H1 (cell line): ENCODE measurements around the gene KLF7. TPM values are rescaled to one million over a fixed set of nuclear protein-coding genes. Genes with fewer than 3 reads are reported as not detected.

Experiments used
- CTCF ChIA-PET: fragments of 300-600 bp; sonication (Branson Sonifier 250); formaldehyde crosslinking; loops from one replicate; lab custom pipeline; 2021; ENCODE audit not compliant: partially characterized antibody; lab: Charles Lee
- POLR2A ChIA-PET: fragments of 300-600 bp; sonication (Branson Sonifier 250); formaldehyde crosslinking; loops from one replicate; lab custom pipeline; 2021; ENCODE audit warnings: inconsistent platforms; ENCODE audit not compliant: partially characterized antibody; lab: Charles Lee
- DNase-seq, 2 experiments: peaks; one replicate each; pipeline versions ENCODE4 v3.0.0 to v3.0.0-alpha.2; 2010 to 2022; ENCODE audit warnings: low spot score in 2 of 2, low read depth in 1 of 2, mixed read lengths in 1 of 2
- FAIRE-seq: peaks from 2 replicates; lab custom pipeline; 2011; peaks lifted over from hg19 to GRCh38; lab: Jason Lieb, UNC
- H2AFZ ChIP-seq: 2 replicates; pipeline ENCODE4 v1.8.1; 2012; ENCODE audit warnings: low read length, inconsistent platforms
- H2AK5ac ChIP-seq: 2 replicates; pipeline ENCODE4 v1.6.1; 2013; ENCODE audit warnings: low read depth, low read length
- H2BK120ac ChIP-seq: replicated peaks from 2 replicates; pipeline ENCODE3; 2013; ENCODE audit warnings: low read depth, low read length, inconsistent platforms
- H2BK12ac ChIP-seq: 2 replicates; pipeline ENCODE4 v1.6.1; 2013; ENCODE audit warnings: low read depth, low read length
- H2BK15ac ChIP-seq: 2 replicates; pipeline ENCODE4 v1.6.1; 2013; ENCODE audit warnings: low read length
- H2BK20ac ChIP-seq: 2 replicates; pipeline ENCODE4 v1.6.1; 2013; ENCODE audit warnings: low read length
- H2BK5ac ChIP-seq: 2 replicates; pipeline ENCODE4 v1.6.1; 2013; ENCODE audit warnings: low read depth, low read length
- H3K14ac ChIP-seq: 2 replicates; pipeline ENCODE4 v1.6.1; 2013; ENCODE audit warnings: inconsistent platforms; ENCODE audit not compliant: insufficient read length
- H3K18ac ChIP-seq: 2 replicates; pipeline ENCODE4 v1.6.1; 2013; ENCODE audit warnings: low read length; ENCODE audit errors: extremely low read depth
- H3K23ac ChIP-seq: 2 replicates; pipeline ENCODE4 v1.6.1; 2013; ENCODE audit warnings: inconsistent platforms; ENCODE audit not compliant: insufficient read length
- H3K23me2 ChIP-seq: 2 replicates; pipeline ENCODE4 v1.6.1; 2013; ENCODE audit warnings: low read depth, low read length
- H3K27ac ChIP-seq: 2 replicates; pipeline ENCODE4 v1.6.1; 2011; ENCODE audit warnings: low read depth, low read length, inconsistent platforms
- H3K27me3 ChIP-seq, 4 experiments: replicated peaks in 1 of 4; 1 replicate in 1 of 4; 2 replicates in 3 of 4; pipeline versions ENCODE4 v1.6.1 to v1.8.1; 2011 to 2013; ENCODE audit warnings: low read length in 3 of 4, mild to moderate bottlenecking in 3 of 4, inconsistent platforms in 2 of 4, mixed read lengths in 2 of 4, moderate library complexity in 1 of 4; ENCODE audit not compliant: control insufficient read depth in 3 of 4, insufficient read depth in 3 of 4; ENCODE audit errors: extremely low read depth in 1 of 4
- H3K36me3 ChIP-seq, 4 experiments: 2 replicates each; pipeline versions ENCODE4 v1.6.1 to v1.8.1; 2011 to 2013; ENCODE audit warnings: mild to moderate bottlenecking in 4 of 4, low read length in 3 of 4, moderate library complexity in 2 of 4, control low read depth in 1 of 4, inconsistent platforms in 1 of 4; ENCODE audit not compliant: insufficient read depth in 4 of 4, control insufficient read depth in 2 of 4
- H3K4ac ChIP-seq: replicated peaks from 2 replicates; pipeline ENCODE3; 2013; ENCODE audit warnings: low read length, low read depth, mixed read lengths, inconsistent platforms; ENCODE audit not compliant: insufficient read length
- H3K4me1 ChIP-seq, 4 experiments: replicated peaks in 1 of 4; 1 replicate in 1 of 4; 2 replicates in 3 of 4; pipeline versions ENCODE4 v1.6.1 to v1.8.1; 2011 to 2013; ENCODE audit warnings: low read length in 3 of 4, inconsistent platforms in 2 of 4, mixed read lengths in 1 of 4; ENCODE audit not compliant: insufficient read depth in 4 of 4, control insufficient read depth in 3 of 4
- H3K4me2 ChIP-seq, 2 experiments: 2 replicates each; pipeline versions ENCODE4 v1.6.1 to v1.8.1; 2011 to 2013; ENCODE audit warnings: low read depth in 2 of 2, low read length in 2 of 2, control low read depth in 1 of 2, inconsistent platforms in 1 of 2, mild to moderate bottlenecking in 1 of 2; ENCODE audit not compliant: insufficient read depth in 1 of 2
- H3K4me3 ChIP-seq, 4 experiments: fragments of 200-600, 300-600 bp in 1 of 4; sonication (generic), shearing (Covaris generic), sonication (Bioruptor Twin) in 1 of 4; 2 replicates each; pipeline versions ENCODE4 v1.5.1 to v1.8.1; 2011 to 2016; ENCODE audit warnings: low read length in 4 of 4, low read depth in 3 of 4, control low read depth in 2 of 4, inconsistent platforms in 2 of 4, mild to moderate bottlenecking in 2 of 4, mixed read lengths in 1 of 4, moderate library complexity in 1 of 4; ENCODE audit not compliant: insufficient read depth in 2 of 4; ENCODE audit errors: extremely low read depth in 1 of 4
- H3K56ac ChIP-seq: replicated peaks from 2 replicates; pipeline ENCODE3; 2013; ENCODE audit warnings: low read depth, mild to moderate bottlenecking, mixed read lengths, low read length, inconsistent platforms; ENCODE audit not compliant: insufficient read length
- H3K79me1 ChIP-seq: 2 replicates; pipeline ENCODE4 v1.6.1; 2013; ENCODE audit warnings: low read depth, low read length, control low read depth
- H3K79me2 ChIP-seq, 2 experiments: 2 replicates each; pipeline versions ENCODE4 v1.6.1 to v1.8.1; 2012 to 2013; ENCODE audit warnings: low read length in 2 of 2, mild to moderate bottlenecking in 2 of 2, inconsistent platforms in 1 of 2; ENCODE audit not compliant: insufficient read depth in 2 of 2, control insufficient read depth in 1 of 2
- H3K9ac ChIP-seq, 4 experiments: replicated peaks in 1 of 4; 1 replicate in 1 of 4; 2 replicates in 3 of 4; pipeline versions ENCODE4 v1.6.1 to v1.8.1; 2011 to 2013; ENCODE audit warnings: low read depth in 3 of 4, low read length in 3 of 4, control low read depth in 2 of 4, mild to moderate bottlenecking in 2 of 4, moderate library complexity in 2 of 4, inconsistent platforms in 1 of 4; ENCODE audit errors: extremely low read depth in 1 of 4
- H3K9me3 ChIP-seq, 2 experiments: 2 replicates each; pipeline versions ENCODE4 v1.6.1 to v1.8.1; 2012 to 2013; ENCODE audit warnings: mild to moderate bottlenecking in 2 of 2, moderate library complexity in 2 of 2, control low read depth in 1 of 2, inconsistent platforms in 1 of 2, low read depth in 1 of 2, low read length in 1 of 2, mixed read lengths in 1 of 2; ENCODE audit not compliant: insufficient read depth in 2 of 2
- H4K20me1 ChIP-seq, 2 experiments: replicated peaks in 1 of 2; 2 replicates each; pipeline versions ENCODE3 to v1.8.1; 2011 to 2013; ENCODE audit warnings: inconsistent platforms in 2 of 2, low read length in 2 of 2, mild to moderate bottlenecking in 1 of 2; ENCODE audit not compliant: insufficient read depth in 2 of 2, control insufficient read depth in 1 of 2
- H4K5ac ChIP-seq: 2 replicates; pipeline ENCODE4 v1.6.1; 2013; ENCODE audit warnings: low read length, low read depth, mixed read lengths, inconsistent platforms; ENCODE audit not compliant: insufficient read length
- H4K8ac ChIP-seq: 2 replicates; pipeline ENCODE4 v1.8.0; 2013; ENCODE audit warnings: mild to moderate bottlenecking, moderate library complexity, low read length, inconsistent platforms; ENCODE audit not compliant: insufficient read depth; ENCODE audit errors: extremely low read depth
- H4K91ac ChIP-seq: replicated peaks from 2 replicates; pipeline ENCODE3; 2013; ENCODE audit warnings: low read length, mixed read lengths, inconsistent platforms; ENCODE audit not compliant: insufficient read length
- GABPA ChIP-seq: IDR thresholded peaks from 2 replicates; pipeline ENCODE4 v1.6.1; 2011; ENCODE audit warnings: mild to moderate bottlenecking, low read length, moderate library complexity, borderline replicate concordance; ENCODE audit not compliant: insufficient read depth
- RNF2 ChIP-seq: fragments of 200-900, 300-1000 bp; sonication (generic); IDR thresholded peaks from 2 replicates; pipeline ENCODE4 v1.7.1; 2016; ENCODE audit warnings: borderline replicate concordance, low read depth, mild to moderate bottlenecking, antibody characterized with exemption, low read length; ENCODE audit not compliant: poor library complexity, severe bottlenecking; ENCODE audit errors: missing control alignments
- SP1 ChIP-seq: IDR thresholded peaks from 2 replicates; pipeline ENCODE4 v1.6.1; 2011; ENCODE audit warnings: low read depth, low read length
- SRF ChIP-seq: IDR thresholded peaks from 2 replicates; pipeline ENCODE4 v1.6.1; 2011; ENCODE audit warnings: mild to moderate bottlenecking, low read depth, low read length, moderate library complexity
- TAF7 ChIP-seq: optimal IDR thresholded peaks from 2 replicates; pipeline ENCODE3; 2011; ENCODE audit warnings: low read depth, mild to moderate bottlenecking, inconsistent platforms, low read length, moderate library complexity, borderline replicate concordance
- WGBS, 2 experiments: shearing (Covaris generic) in 1 of 2; methylation state at CpG; one replicate each; pipeline versions ENCODE4 v1.1.6 to v1.1.7; 2013 to 2015; ENCODE audit warnings: low lambda C conversion rate in 2 of 2, mixed read lengths in 2 of 2, inconsistent platforms in 1 of 2, low coverage in 1 of 2, missing lambda C conversion rate in 1 of 2; ENCODE audit not compliant: insufficient replicate concordance in 2 of 2, insufficient coverage in 1 of 2, insufficient read length in 1 of 2; ENCODE audit errors: extremely low coverage in 1 of 2, missing lambda C conversion rate in 1 of 2; 5-methylcytosine and 5-hydroxymethylcytosine counted together
- polyA plus RNA-seq, 7 experiments: library from polyadenylated mRNA; depleted of rRNA in 3 of 7; stranded (reverse) in 5 of 7; unstranded in 2 of 7; fragments of >200 nt in 5 of 7; fragments of 200-250 nt in 2 of 7; gene quantifications; 1 replicate in 5 of 7; 2 replicates in 1 of 7; 4 replicates in 1 of 7; pipeline versions ENCODE4 v1.2.1 to v1.2.3, GENCODE V29; 2011 to 2013; ENCODE audit warnings: missing spikeins in 2 of 7, mixed read lengths in 2 of 7
- total RNA-seq: library from RNA; stranded (reverse); fragmentation: NEBNext Ultra II Directional; extraction: Animal tissue kit (Norgen Biotek cat#: 25700); gene quantifications from 2 replicates; pipeline ENCODE4 v1.2.1, GENCODE V29; 2021
- TF ChIP-seq, protein P1 (sequence below), 3 experiments: IDR thresholded peaks; 1 replicate in 2 of 3; 2 replicates in 1 of 3; pipeline versions ENCODE4 v1.5.1 to v1.6.1; 2011; ENCODE audit warnings: low read length in 3 of 3, mild to moderate bottlenecking in 3 of 3, inconsistent platforms in 2 of 3, low read depth in 1 of 3, moderate library complexity in 1 of 3; ENCODE audit not compliant: insufficient read depth in 1 of 3; ENCODE audit errors: control extremely low read depth in 1 of 3
- TF ChIP-seq, protein P2 (sequence below): IDR thresholded peaks from 2 replicates; pipeline ENCODE4 v1.6.1; 2012; ENCODE audit warnings: low read length, inconsistent platforms

The KLF7 gene
- total and polyA plus RNA-seq, 2 of the 8 experiments (the other 6 are each of a cell fraction or from before 2014, with no cell fraction given): 9.6 to 23.3 TPM

- TF ChIP-seq, protein P1, sequence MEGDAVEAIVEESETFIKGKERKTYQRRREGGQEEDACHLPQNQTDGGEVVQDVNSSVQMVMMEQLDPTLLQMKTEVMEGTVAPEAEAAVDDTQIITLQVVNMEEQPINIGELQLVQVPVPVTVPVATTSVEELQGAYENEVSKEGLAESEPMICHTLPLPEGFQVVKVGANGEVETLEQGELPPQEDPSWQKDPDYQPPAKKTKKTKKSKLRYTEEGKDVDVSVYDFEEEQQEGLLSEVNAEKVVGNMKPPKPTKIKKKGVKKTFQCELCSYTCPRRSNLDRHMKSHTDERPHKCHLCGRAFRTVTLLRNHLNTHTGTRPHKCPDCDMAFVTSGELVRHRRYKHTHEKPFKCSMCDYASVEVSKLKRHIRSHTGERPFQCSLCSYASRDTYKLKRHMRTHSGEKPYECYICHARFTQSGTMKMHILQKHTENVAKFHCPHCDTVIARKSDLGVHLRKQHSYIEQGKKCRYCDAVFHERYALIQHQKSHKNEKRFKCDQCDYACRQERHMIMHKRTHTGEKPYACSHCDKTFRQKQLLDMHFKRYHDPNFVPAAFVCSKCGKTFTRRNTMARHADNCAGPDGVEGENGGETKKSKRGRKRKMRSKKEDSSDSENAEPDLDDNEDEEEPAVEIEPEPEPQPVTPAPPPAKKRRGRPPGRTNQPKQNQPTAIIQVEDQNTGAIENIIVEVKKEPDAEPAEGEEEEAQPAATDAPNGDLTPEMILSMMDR (IDR thresholded peaks at IDR 0.05; ENCODE audit: control extremely low read depth in 1 of 3, insufficient read depth in 1 of 3, low read depth in 1 of 3, low read length in 3 of 3): no peak
- TF ChIP-seq TAF7: no peak
- TF ChIP-seq, protein P2, sequence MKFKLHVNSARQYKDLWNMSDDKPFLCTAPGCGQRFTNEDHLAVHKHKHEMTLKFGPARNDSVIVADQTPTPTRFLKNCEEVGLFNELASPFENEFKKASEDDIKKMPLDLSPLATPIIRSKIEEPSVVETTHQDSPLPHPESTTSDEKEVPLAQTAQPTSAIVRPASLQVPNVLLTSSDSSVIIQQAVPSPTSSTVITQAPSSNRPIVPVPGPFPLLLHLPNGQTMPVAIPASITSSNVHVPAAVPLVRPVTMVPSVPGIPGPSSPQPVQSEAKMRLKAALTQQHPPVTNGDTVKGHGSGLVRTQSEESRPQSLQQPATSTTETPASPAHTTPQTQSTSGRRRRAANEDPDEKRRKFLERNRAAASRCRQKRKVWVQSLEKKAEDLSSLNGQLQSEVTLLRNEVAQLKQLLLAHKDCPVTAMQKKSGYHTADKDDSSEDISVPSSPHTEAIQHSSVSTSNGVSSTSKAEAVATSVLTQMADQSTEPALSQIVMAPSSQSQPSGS: no peak
- TF ChIP-seq GABPA: no peak
- no peak for TF ChIP-seq SRF
- TF ChIP-seq SP1: no peak
- TF ChIP-seq RNF2: no peak
- Histone ChIP-seq H3K27ac (no peak overlapping the region), H3K4me3 (no peak overlapping the region), H3K4me2 (no peak overlapping the region), H3K23me2 (no peaks in the 10 kb centered on the region), H3K14ac (no peak overlapping the region), H3K27me3 (no peaks in the 10 kb centered on the region), H3K9me3 (no peaks in the 10 kb centered on the region), H2BK120ac (no peak overlapping the region), H3K79me1 (no peaks in the 10 kb centered on the region), H3K9ac (no peak overlapping the region), H2AK5ac (no peak overlapping the region), H2AFZ (no peak overlapping the region), H2BK20ac (no peak overlapping the region), H4K5ac (no peak overlapping the region), H3K56ac (no peak overlapping the region), H3K79me2 (no peaks in the 10 kb centered on the region), H4K91ac (no peak overlapping the region), H4K8ac (no peak overlapping the region), H3K36me3 (no peaks in the 10 kb centered on the region), H3K18ac (no peak overlapping the region), H2BK5ac (no peak overlapping the region), H2BK15ac (no peak overlapping the region), H3K23ac (no peak overlapping the region), H4K20me1 (no peaks in the 10 kb centered on the region), H2BK12ac (no peak overlapping the region), H3K4me1 (peaks cover 0 to 3% (median 0%) of the 10 kb centered on the region in 4 experiments; a peak in 1 of 7 replicates), H3K4ac (no peak overlapping the region)
- ChIA-PET POLR2A (interaction anchor here (0.7 kb wide), 1 partner anchor 53 kb away, joined by 3 read pairs; no protein-coding TSS in a partner anchor), CTCF (interaction anchor here (1.3 to 1.4 kb wide), 2 partner anchors 20 to 25 kb away, joined by 3 read pairs; no protein-coding TSS in a partner anchor)
- FAIRE-seq: no peak
- no peak for DNase-seq
- WGBS, 2 experiments: 93% methylated on average over 3 of the region's 3 CpGs; no CpG with 5 or more reads in 1 of the 2 experiments
Measured at GRCh38 chr2:207206011-207206410, 40.3 kb upstream of the KLF7 start.
